ENCODE results near the gene NR3C2. TPM values are rescaled to one million over a fixed set of nuclear protein-coding genes. Genes with fewer than 3 reads are reported as not detected.

The NR3C2 gene
- total and polyA plus RNA-seq, 4 donors = 2.0 to 11.5 (median 3.2) TPM

DNA sequence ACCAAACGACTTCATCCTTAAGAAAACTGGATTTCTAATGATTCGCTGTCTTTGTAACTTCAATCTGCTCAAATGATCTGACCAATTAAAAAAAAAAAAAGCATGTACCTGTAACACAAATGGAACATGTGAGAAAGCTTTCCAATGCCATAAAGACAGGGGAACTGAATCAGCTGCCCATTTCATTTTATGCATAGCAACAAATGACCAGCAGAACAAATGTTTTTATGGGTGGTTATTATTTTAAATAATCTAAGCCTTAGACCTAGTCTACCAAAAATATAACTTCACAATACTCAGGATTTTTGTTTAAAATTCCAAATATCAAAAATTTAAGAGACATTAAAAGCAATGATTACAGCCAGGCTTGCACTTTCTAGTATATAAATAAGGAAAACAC is 145.7 kb downstream of the NR3C2 start:
- Histone ChIP-seq H3K9ac (ENCODE audit: low read depth in 1 of 2, low read length in 2 of 2) (no peak overlapping the region), H3K27ac (ENCODE audit: low read depth in 1 of 2, low read length in 2 of 2) (no peak overlapping the region), H3K4me1 (ENCODE audit: control insufficient read depth in 4 of 4, insufficient read depth in 4 of 4, low read length in 3 of 4) (peaks cover 0 to 14% (median 9%) of the 10 kb centered on the region in 4 donors), H3K36me3 (ENCODE audit: control insufficient read depth in 4 of 4, insufficient read depth in 3 of 4, low read depth in 1 of 4, low read length in 3 of 4) (no peaks in the 10 kb centered on the region), H3K9me3 (ENCODE audit: control insufficient read depth in 4 of 4, low read length in 3 of 4) (peaks cover 0 to 2% (median 0%) of the 10 kb centered on the region in 4 donors), H3K4me3 (ENCODE audit: low read depth in 1 of 3, low read length in 3 of 3) (no peak overlapping the region), H3K27me3 (ENCODE audit: control insufficient read depth in 4 of 4, insufficient read depth in 4 of 4, low read length in 3 of 4) (no peaks in the 10 kb centered on the region)
- no peak for TF ChIP-seq SP1 (IDR thresholded peaks at IDR 0.05)
- TF ChIP-seq RXRA (IDR thresholded peaks at IDR 0.05) = no peak
- no peak for TF ChIP-seq HNF4A (conservative IDR thresholded peaks at IDR 0.05)
- TF ChIP-seq, protein P1, sequence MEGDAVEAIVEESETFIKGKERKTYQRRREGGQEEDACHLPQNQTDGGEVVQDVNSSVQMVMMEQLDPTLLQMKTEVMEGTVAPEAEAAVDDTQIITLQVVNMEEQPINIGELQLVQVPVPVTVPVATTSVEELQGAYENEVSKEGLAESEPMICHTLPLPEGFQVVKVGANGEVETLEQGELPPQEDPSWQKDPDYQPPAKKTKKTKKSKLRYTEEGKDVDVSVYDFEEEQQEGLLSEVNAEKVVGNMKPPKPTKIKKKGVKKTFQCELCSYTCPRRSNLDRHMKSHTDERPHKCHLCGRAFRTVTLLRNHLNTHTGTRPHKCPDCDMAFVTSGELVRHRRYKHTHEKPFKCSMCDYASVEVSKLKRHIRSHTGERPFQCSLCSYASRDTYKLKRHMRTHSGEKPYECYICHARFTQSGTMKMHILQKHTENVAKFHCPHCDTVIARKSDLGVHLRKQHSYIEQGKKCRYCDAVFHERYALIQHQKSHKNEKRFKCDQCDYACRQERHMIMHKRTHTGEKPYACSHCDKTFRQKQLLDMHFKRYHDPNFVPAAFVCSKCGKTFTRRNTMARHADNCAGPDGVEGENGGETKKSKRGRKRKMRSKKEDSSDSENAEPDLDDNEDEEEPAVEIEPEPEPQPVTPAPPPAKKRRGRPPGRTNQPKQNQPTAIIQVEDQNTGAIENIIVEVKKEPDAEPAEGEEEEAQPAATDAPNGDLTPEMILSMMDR (IDR thresholded peaks at IDR 0.05; ENCODE audit: low read depth, low read length, missing input control) = no peak
- TF ChIP-seq FOXA1 (IDR thresholded peaks at IDR 0.05) = no peak
- TF ChIP-seq, protein P2, sequence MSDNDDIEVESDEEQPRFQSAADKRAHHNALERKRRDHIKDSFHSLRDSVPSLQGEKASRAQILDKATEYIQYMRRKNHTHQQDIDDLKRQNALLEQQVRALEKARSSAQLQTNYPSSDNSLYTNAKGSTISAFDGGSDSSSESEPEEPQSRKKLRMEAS (IDR thresholded peaks at IDR 0.05) = no peak
- TF ChIP-seq, protein P3, sequence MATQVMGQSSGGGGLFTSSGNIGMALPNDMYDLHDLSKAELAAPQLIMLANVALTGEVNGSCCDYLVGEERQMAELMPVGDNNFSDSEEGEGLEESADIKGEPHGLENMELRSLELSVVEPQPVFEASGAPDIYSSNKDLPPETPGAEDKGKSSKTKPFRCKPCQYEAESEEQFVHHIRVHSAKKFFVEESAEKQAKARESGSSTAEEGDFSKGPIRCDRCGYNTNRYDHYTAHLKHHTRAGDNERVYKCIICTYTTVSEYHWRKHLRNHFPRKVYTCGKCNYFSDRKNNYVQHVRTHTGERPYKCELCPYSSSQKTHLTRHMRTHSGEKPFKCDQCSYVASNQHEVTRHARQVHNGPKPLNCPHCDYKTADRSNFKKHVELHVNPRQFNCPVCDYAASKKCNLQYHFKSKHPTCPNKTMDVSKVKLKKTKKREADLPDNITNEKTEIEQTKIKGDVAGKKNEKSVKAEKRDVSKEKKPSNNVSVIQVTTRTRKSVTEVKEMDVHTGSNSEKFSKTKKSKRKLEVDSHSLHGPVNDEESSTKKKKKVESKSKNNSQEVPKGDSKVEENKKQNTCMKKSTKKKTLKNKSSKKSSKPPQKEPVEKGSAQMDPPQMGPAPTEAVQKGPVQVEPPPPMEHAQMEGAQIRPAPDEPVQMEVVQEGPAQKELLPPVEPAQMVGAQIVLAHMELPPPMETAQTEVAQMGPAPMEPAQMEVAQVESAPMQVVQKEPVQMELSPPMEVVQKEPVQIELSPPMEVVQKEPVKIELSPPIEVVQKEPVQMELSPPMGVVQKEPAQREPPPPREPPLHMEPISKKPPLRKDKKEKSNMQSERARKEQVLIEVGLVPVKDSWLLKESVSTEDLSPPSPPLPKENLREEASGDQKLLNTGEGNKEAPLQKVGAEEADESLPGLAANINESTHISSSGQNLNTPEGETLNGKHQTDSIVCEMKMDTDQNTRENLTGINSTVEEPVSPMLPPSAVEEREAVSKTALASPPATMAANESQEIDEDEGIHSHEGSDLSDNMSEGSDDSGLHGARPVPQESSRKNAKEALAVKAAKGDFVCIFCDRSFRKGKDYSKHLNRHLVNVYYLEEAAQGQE (IDR thresholded peaks at IDR 0.05) = no peak
- TF ChIP-seq, protein P4, sequence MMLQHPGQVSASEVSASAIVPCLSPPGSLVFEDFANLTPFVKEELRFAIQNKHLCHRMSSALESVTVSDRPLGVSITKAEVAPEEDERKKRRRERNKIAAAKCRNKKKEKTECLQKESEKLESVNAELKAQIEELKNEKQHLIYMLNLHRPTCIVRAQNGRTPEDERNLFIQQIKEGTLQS (IDR thresholded peaks at IDR 0.05) = no peak
- TF ChIP-seq NR2F2 (IDR thresholded peaks at IDR 0.05) = no peak
- TF ChIP-seq GABPA (IDR thresholded peaks at IDR 0.05 in 1 of 2, conservative IDR thresholded peaks at IDR 0.05 in 1 of 2) = no peak
- no peak for TF ChIP-seq RAD21 (IDR thresholded peaks at IDR 0.05)
- TF ChIP-seq HNF4G (IDR thresholded peaks at IDR 0.05) = no peak
- DNase-seq (ENCODE audit: low spot score) = no peak
- WGBS = 93% methylated on average over 2 of the region's 2 CpGs

DNA sequence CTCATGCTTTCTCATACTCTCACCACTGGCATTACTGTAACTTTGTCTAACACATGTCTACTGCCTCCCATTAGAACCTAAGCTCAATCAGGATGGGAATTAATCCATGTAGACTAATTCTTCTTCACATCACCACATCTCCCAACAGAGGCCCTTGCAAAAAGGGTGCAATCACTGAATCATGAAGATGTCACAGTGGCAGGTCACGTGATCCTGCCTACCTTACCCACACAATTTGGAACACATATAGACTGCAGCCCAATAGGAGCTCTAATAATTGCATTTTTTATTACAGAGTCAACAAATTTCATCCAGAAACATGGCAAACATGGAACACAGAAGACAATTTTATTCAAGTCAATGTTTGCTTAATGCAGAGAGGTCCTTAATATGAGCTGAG is 146.6 kb downstream of the NR3C2 start:
- no peak for TF ChIP-seq YY1 (IDR thresholded peaks at IDR 0.05)
- no peak for TF ChIP-seq RXRA (IDR thresholded peaks at IDR 0.05)
- no peak for TF ChIP-seq TAF1 (conservative IDR thresholded peaks at IDR 0.05)
- TF ChIP-seq, protein P3 (IDR thresholded peaks at IDR 0.05) = no peak
- TF ChIP-seq SP1 (IDR thresholded peaks at IDR 0.05) = no peak
- TF ChIP-seq, protein P2 (IDR thresholded peaks at IDR 0.05) = no peak
- TF ChIP-seq NR2F2 (IDR thresholded peaks at IDR 0.05) = no peak
- TF ChIP-seq FOXA1 (IDR thresholded peaks at IDR 0.05) = no peak
- Histone ChIP-seq H3K9ac (ENCODE audit: low read depth in 1 of 2, low read length in 2 of 2) (no peak overlapping the region), H3K4me1 (ENCODE audit: control insufficient read depth in 4 of 4, insufficient read depth in 4 of 4, low read length in 3 of 4) (peaks cover 0 to 14% (median 9%) of the 10 kb centered on the region in 4 donors), H3K4me3 (ENCODE audit: low read depth in 1 of 3, low read length in 3 of 3) (no peak overlapping the region), H3K27ac (ENCODE audit: low read depth in 1 of 2, low read length in 2 of 2) (no peak overlapping the region), H3K9me3 (ENCODE audit: control insufficient read depth in 4 of 4, low read length in 3 of 4) (no peaks in the 10 kb centered on the region), H3K36me3 (ENCODE audit: control insufficient read depth in 4 of 4, insufficient read depth in 3 of 4, low read depth in 1 of 4, low read length in 3 of 4) (no peaks in the 10 kb centered on the region), H3K27me3 (ENCODE audit: control insufficient read depth in 4 of 4, insufficient read depth in 4 of 4, low read length in 3 of 4) (no peaks in the 10 kb centered on the region)
- DNase-seq (ENCODE audit: low spot score) = no peak
- WGBS = 95% methylated on average over 1 of the region's 1 CpG
